Measurements from ENCODE around the gene TSPAN17. TPM values are rescaled to one million over a fixed set of nuclear protein-coding genes. Genes with fewer than 3 reads are reported as not detected.

Gene TSPAN17
- total RNA-seq, 1 donor from 2014 or later, result 27.7 TPM

- Mint-ChIP-seq H3K27me3 (peaks cover 16% of the 10 kb centered on the region), H3K9me3 (no peaks in the 10 kb centered on the region), H3K27ac (no peak overlapping the region), H3K4me1 (peaks cover 29% of the 10 kb centered on the region), H3K36me3 (ENCODE audit: low read depth) (peaks cover 6% of the 10 kb centered on the region), H3K4me3 (no peak overlapping the region)
- ATAC-seq (ENCODE audit: low read depth), result no peak
- no peak for DNase-seq
- POLR2A ChIA-PET, result interaction anchor here (0.6 to 2.3 kb wide), 3 partner anchors 13 to 171 kb away, joined by 6 to 11 read pairs (median 6); partner anchors contain the start of genes EIF4E1B, SNCB and TSPAN17
- intact Hi-C loops (cut with micrococcal nuclease), result loop anchor here (1.0 to 5.0 kb wide), 3 partner anchors 157 to 930 kb away; no protein-coding TSS in a partner anchor
- no peak for TF ChIP-seq CTCF (IDR thresholded peaks at IDR 0.05)
- CTCF ChIA-PET, result interaction anchor here (0.6 to 5.5 kb wide), 45 partner anchors 9 to 931 kb away, joined by 3 to 74 read pairs (median 3); partner anchors contain the start of genes CDHR2, CLTB, EIF4E1B and FAF2
Observed at GRCh38 chr5:176660530-176660859, 13.2 kb downstream of the TSPAN17 start.

- DNase-seq (peak; percentile 72), ATAC-seq (ENCODE audit: low read depth) (peak; percentile 84)
- peaks cover 29% of the 10 kb centered on the region for H3K4me1 Mint-ChIP-seq
- no peaks in the 10 kb centered on the region for H3K9me3 Mint-ChIP-seq
- TF ChIP-seq CTCF (IDR thresholded peaks at IDR 0.05), result no peak
- H3K27me3 Mint-ChIP-seq, result peaks cover 18% of the 10 kb centered on the region
- H3K36me3 Mint-ChIP-seq (ENCODE audit: low read depth), result peaks cover 6% of the 10 kb centered on the region
- CTCF ChIA-PET, result interaction anchor here (0.6 to 5.5 kb wide), 45 partner anchors 9 to 931 kb away, joined by 3 to 74 read pairs (median 3); partner anchors contain the start of genes CDHR2, CLTB, EIF4E1B and FAF2
- intact Hi-C loops (cut with micrococcal nuclease), result loop anchor here (1.0 to 5.0 kb wide), 3 partner anchors 156 to 930 kb away; no protein-coding TSS in a partner anchor
- H3K27ac Mint-ChIP-seq, result no peak overlapping the region
- POLR2A ChIA-PET, result interaction anchor here (0.6 to 2.3 kb wide), 4 partner anchors 14 to 170 kb away, joined by 5 to 11 read pairs (median 6); partner anchors contain the start of genes EIF4E1B, SNCB and TSPAN17
- H3K4me3 Mint-ChIP-seq, result no peak overlapping the region
Observed at GRCh38 chr5:176660860-176661641, 13.8 kb downstream of the TSPAN17 start.

- H3K9me3 Mint-ChIP-seq, result no peaks in the 10 kb centered on the region
- H3K4me3 Mint-ChIP-seq, result no peak overlapping the region
- H3K4me1 Mint-ChIP-seq, result peaks cover 29% of the 10 kb centered on the region
- peaks cover 18% of the 10 kb centered on the region for H3K27me3 Mint-ChIP-seq
- no peak for TF ChIP-seq CTCF (IDR thresholded peaks at IDR 0.05)
- H3K27ac Mint-ChIP-seq, result no peak overlapping the region
- intact Hi-C loops (cut with micrococcal nuclease), result loop anchor here (2.0 to 5.0 kb wide), 2 partner anchors 156 to 931 kb away; no protein-coding TSS in a partner anchor
- POLR2A ChIA-PET, result interaction anchor here (1.0 kb wide), 1 partner anchor 119 kb away, joined by 5 read pairs; no protein-coding TSS in a partner anchor
- peaks cover 3% of the 10 kb centered on the region for H3K36me3 Mint-ChIP-seq (ENCODE audit: low read depth)
- DNase-seq, result no peak
- CTCF ChIA-PET, result interaction anchor here (1.3 to 5.5 kb wide), 9 partner anchors 8 to 451 kb away, joined by 3 to 74 read pairs (median 9); partner anchors contain the start of genes EIF4E1B, SNCB, TSPAN17 and UNC5A
- ATAC-seq (ENCODE audit: low read depth), result no peak
Observed at GRCh38 chr5:176661676-176662075, 14.4 kb downstream of the TSPAN17 start.

GRCh38 chr5:176662371-176663333, 15.4 kb downstream of the TSPAN17 start:
- DNase-seq (no peak), ATAC-seq (ENCODE audit: low read depth) (no peak)
- intact Hi-C loops (cut with micrococcal nuclease), result loop anchor here (5.0 kb wide), 1 partner anchor 155 kb away; no protein-coding TSS in a partner anchor
- CTCF ChIA-PET, result interaction anchor here (0.6 kb wide), 1 partner anchor 246 kb away, joined by 3 read pairs; the partner anchor contains the start of gene CLTB
- no peak overlapping the region for H3K27ac Mint-ChIP-seq
- peaks cover 28% of the 10 kb centered on the region for H3K4me1 Mint-ChIP-seq
- no peaks in the 10 kb centered on the region for H3K9me3 Mint-ChIP-seq
- no peak overlapping the region for H3K4me3 Mint-ChIP-seq
- H3K27me3 Mint-ChIP-seq, result peaks cover 21% of the 10 kb centered on the region
- POLR2A ChIA-PET, result interaction anchor here (0.6 kb wide), 1 partner anchor 451 kb away, joined by 3 read pairs; no protein-coding TSS in a partner anchor
- TF ChIP-seq CTCF (IDR thresholded peaks at IDR 0.05), result no peak
- H3K36me3 Mint-ChIP-seq (ENCODE audit: low read depth), result peaks cover 3% of the 10 kb centered on the region

All from activated B cell treated with CpG ODN at 0.5 μM for 24 hours (primary cell).